Measurements from ENCODE around the gene KRTAP4-11.
"Not testable (repeated sequence)": the region's sequence is repeated elsewhere in the genome, so short reads cannot be mapped to it uniquely, and the experiment has no call there.

The KRTAP4-11 gene

GRCh38 chr17:41123991-41124371, 5.8 kb upstream of the KRTAP4-11 start, which contains the start of gene KRTAP4-12:
TSS of gene KRTAP4-12 (minus strand) at chr17:41124182. CDS start at chr17:41124122, 60 bp downstream.
- DNase-seq (ENCODE audit: low read depth in 3 of 3), result not testable (repeated sequence)

GRCh38 chr17:41123292-41123990, 5.3 kb upstream of the KRTAP4-11 start:
- DNase-seq (ENCODE audit: low read depth in 3 of 3), result not testable (repeated sequence)

GRCh38 chr17:41121742-41122141, 3.6 kb upstream of the KRTAP4-11 start:
- DNase-seq (ENCODE audit: low read depth in 3 of 3), result no peak

- not testable (repeated sequence) for DNase-seq (ENCODE audit: low read depth in 3 of 3)
These were observed 1.8 kb upstream of the KRTAP4-11 start for GRCh38 chr17:41119696-41120690.

GRCh38 chr17:41118721-41119120, 548 bp upstream of the KRTAP4-11 start:
- no peak for DNase-seq (ENCODE audit: low read depth in 3 of 3)

- no peak for DNase-seq (ENCODE audit: low read depth in 3 of 3)
These were observed 1.9 kb downstream of the KRTAP4-11 start for GRCh38 chr17:41116297-41116696.

GRCh38 chr17:41111151-41111885, 6.9 kb downstream of the KRTAP4-11 start:
- DNase-seq (ENCODE audit: low read depth in 3 of 3), result no peak

- DNase-seq (ENCODE audit: low read depth in 3 of 3), result not testable (repeated sequence)
These were observed 9.3 kb downstream of the KRTAP4-11 start for GRCh38 chr17:41108728-41109386.

GRCh38 chr17:41107941-41108450, 10.2 kb downstream of the KRTAP4-11 start:
- no peak for DNase-seq (ENCODE audit: low read depth in 3 of 3)

- not testable (repeated sequence) for DNase-seq (ENCODE audit: low read depth in 3 of 3)
These were observed 12.8 kb downstream of the KRTAP4-11 start, which contains the start of gene KRTAP4-9 for GRCh38 chr17:41105347-41105746. TSS of gene KRTAP4-9 (plus strand) at chr17:41105389. CDS start at chr17:41105389, 0 bp downstream.

GRCh38 chr17:41104386-41105038, 13.7 kb downstream of the KRTAP4-11 start:
- not testable (repeated sequence) for DNase-seq (ENCODE audit: low read depth in 3 of 3)

- DNase-seq (ENCODE audit: low read depth in 3 of 3), result no peak
These were observed 14.3 kb downstream of the KRTAP4-11 start for GRCh38 chr17:41103896-41104295.

- no peak for DNase-seq (ENCODE audit: low read depth in 3 of 3)
These were observed 16.4 kb downstream of the KRTAP4-11 start, which contains the start of gene KRTAP4-16 for GRCh38 chr17:41101586-41102259. TSS of gene KRTAP4-16 (minus strand) at chr17:41102209. CDS start at chr17:41102209, 0 bp downstream.

- DNase-seq (ENCODE audit: low read depth in 3 of 3), result not testable (repeated sequence)
These were observed 18.3 kb downstream of the KRTAP4-11 start for GRCh38 chr17:41099682-41100480.

- DNase-seq (ENCODE audit: low read depth in 3 of 3), result no peak
These were observed 19.7 kb downstream of the KRTAP4-11 start for GRCh38 chr17:41098481-41098880.

GRCh38 chr17:41098042-41098441, 20.1 kb downstream of the KRTAP4-11 start, which contains the start of gene KRTAP4-8:
TSS of gene KRTAP4-8 (minus strand) at chr17:41098142. CDS start at chr17:41098084, 58 bp downstream.
- no peak for DNase-seq (ENCODE audit: low read depth in 3 of 3)

- DNase-seq (ENCODE audit: low read depth in 3 of 3), result no peak
These were observed 22.1 kb downstream of the KRTAP4-11 start for GRCh38 chr17:41096055-41096454.

- not testable (repeated sequence) for DNase-seq (ENCODE audit: low read depth in 3 of 3)
These were observed 29.3 kb downstream of the KRTAP4-11 start for GRCh38 chr17:41088760-41089352.

Data from stimulated activated CD4-positive, alpha-beta T cell treated with anti-CD3 and anti-CD28 coated beads, TNF-alpha, amount 100 ng/mL, for 24 hours (primary cell).